ENCODE measurements around the gene SEC22A.
A peak's percentile ranks its signal among the peaks of the same experiment; 100 is the strongest.
"Not testable (repeated sequence)": the region's sequence is repeated elsewhere in the genome, so short reads cannot be mapped to it uniquely, and the experiment has no call there.

SEC22A gene

DNA sequence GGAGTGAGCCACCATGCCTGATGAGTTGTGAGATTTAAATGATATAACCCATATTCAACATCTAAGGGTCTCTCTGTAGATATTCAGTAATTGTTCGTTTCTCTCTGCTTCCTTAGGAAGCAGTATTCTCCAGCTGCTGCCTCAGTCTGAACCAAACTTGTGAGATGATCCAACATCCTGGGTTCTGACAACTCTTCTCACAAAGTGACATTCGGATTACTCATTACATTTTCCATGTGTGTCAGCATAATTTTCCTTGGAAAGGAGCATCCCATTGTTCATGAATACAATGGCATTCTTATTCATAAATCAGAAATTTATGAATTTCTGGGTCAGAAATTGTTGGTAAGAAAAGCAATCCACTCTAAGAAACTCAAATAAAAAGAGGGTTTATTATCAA lies 15.0 kb upstream of the SEC22A start:
- no peak for DNase-seq

DNA sequence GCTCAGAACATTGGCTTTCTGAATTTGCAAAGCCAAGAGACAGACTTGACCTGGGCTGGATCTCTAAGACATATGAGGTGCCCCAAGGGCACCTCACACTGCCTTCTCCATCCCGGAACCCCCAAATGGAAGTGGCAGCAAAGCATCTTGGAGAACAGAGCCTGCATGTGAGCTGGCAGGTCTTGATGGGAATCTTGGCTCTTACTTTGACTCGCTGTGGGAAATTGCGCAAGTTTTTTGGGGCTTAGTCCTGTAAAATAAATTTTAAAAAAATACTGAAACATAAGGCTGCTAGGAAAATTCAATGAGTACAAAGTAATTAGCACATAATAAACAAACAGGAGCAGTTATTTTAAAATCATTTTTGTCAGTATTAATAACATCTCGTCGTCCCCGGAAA lies 13.7 kb upstream of the SEC22A start:
- no peak for DNase-seq

DNA sequence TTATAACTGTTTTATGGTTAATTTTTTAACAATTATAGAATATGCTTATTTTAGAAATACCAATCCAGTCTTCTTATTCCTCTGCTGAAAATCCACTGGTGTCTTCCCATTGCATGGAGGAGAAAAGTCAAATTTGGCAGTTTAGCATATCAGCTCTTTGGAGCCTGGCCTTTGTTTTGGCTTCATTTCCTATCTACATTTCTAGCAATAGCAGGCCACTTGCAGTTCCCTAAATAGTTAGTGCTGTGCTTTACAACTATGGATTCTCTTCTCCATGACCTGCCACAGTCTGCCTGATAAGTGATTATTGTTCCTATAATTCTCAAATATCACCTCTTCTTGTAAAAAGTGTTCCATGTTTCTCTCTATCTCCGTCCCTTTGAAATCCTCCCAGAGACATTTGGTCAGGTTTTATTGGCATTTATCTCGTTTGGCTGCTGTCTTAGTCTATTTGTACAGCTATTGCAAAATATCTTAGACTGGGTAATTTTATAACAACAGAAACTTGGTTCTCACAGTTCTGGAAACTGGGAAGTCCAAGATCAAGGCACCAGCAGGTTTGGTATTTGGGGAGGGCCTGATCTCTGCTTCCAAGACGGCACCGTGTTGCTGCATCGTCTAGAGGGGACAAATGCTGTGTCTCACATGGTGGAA lies 8.2 kb upstream of the SEC22A start:
- no peak for DNase-seq

DNA sequence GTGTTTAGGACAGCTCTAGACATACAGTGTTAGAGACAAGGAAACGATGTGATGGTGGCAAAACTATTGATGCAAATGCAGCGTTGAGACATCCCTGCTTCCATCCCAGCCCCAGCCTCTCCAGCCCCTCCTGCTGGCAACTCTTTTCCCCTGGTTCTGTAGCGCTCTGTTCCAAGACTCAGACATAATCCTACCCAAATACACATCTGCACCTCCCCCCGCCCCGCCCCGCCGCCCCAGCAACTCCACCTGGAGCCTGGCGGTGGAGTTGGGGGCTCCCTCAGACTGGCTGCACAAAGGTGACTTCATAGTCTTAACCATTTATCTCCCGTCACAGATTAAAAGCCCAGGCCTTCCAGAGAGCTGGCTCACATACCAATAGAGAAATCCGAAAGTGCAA lies 7.2 kb upstream of the SEC22A start:
- DNase-seq, result no peak

DNA sequence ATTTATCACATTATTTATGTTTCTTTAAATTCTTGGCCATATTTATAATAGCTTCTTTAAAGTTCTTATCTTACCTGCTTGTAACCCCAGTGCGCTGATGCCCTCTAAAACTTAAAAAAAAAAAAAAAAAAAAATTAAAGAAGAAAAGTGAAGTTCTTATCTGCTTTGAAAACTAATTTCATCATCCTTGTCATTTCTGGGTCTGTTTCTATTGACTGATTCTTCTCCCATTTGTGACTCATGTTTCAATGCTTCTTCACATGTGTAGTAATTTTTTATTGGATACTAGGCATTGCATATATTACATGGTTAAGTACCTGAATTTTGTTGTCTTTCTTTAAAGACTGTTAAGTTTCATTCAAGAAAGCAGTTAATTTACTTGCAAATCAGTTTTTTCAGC lies 3.4 kb upstream of the SEC22A start:
- DNase-seq, result no peak

DNA sequence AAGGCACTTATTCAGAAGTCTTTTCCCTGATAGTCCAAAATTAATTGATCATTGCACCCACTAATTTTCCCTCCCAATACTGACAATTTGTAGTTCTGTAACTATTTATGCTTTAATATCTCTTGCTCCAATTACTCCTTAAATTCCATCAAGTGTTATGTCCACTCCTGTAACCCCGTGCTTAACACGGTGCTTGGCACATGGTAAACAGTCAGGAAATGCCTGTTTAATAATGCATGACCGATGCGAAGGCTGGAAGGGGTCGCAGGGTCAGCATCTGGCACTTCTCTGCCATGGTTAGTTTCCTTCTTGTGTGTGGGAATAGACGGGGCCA lies 553 bp upstream of the SEC22A start:
- no peak for DNase-seq

DNA sequence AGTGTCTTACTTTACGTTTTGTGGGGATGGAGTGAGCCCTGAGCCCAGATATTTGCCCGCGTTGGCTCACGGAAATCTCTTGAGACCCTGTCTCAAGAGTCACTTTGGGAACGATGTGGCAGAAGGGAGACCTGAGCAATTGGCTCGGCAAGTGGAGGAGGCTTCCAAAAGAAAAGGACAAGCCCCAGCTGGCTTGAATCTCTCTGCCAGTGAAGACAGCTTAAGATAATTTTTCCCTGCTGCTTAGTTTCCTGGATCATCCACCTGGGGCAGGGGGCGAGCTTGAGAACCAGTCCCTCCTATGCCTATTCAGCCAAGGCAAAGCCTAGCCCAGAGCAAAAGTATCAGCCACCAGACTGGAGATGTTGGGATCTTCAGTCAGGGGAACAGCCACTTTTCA lies 708 bp downstream of the SEC22A start:
- peak in 1 of 2 donors; percentile 7 for DNase-seq

DNA sequence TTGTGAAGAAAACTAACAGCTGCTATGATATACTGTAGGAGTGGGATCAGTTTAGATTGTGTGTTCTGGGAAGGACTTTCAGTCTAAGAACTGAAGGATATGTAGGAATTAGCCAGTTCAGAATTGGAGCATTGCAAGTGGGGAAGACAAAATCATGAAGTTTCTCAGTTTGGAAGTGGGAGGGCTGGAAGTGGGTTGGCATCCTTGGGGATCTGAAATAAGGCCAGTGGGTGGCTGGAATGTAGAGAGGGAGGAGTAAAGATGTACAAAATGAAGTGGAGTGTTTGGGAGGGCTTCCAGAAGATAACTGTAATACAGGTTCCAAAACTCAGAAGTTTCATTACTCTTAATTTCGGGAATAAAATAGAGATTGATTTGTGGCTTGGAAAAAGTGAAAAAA lies 17.2 kb downstream of the SEC22A start:
- no peak for DNase-seq

DNA sequence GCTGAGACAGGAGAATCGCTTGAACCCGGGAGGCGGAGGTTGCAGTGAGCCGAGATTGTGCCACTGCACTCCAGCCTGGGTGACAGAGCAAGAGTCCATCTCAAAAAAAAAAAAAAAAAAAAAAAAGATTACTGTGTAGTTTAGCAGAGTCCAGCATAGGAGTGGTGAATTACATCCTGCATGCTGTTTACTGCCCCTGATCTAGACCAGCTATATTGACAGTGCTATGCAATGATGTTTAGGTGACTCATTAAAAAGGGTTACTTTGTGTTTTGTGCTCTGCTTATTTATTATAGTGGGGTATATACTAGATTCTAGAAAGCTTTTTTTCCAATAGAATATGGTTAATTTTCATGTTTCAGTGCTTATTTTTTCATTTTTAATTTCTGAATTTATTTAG lies 19.6 kb downstream of the SEC22A start:
- not testable (repeated sequence) for DNase-seq

DNA sequence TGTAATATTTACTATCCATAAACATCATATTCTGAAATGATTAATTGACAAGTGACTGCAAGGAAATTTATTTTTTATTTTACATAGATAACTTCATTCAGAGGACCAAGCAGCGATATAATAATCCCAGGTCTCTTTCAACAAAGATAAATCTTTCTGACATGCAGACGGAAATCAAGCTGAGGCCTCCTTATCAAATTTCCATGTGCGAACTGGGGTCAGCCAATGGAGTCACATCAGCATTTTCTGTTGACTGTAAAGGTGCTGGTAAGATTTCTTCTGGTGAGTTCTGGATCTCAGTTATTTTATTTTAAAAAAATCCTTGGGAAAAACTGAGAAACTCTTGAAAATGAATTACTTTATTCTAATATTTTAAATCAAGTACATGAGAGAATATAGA lies 23.3 kb downstream of the SEC22A start:
- no peak for DNase-seq

DNA sequence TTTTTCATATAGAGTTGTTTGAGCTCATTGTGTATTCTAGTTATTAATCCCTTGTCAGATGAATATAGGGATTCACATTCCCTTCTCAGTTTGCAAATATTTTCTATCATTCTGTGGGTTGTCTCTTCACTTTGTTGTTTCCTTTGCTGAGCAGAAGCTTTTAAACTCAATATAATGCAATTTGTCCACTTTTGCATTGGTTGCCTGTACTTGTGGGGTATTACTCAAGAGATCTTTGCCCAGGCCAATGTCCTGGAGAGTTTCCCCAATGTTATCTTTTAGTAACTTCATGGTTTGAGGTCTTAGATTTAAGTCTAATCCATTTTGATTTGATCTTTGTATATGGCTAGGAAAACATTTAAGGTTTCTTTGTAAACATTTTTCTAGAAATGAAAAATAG lies 24.8 kb downstream of the SEC22A start:
- DNase-seq, result no peak

DNA sequence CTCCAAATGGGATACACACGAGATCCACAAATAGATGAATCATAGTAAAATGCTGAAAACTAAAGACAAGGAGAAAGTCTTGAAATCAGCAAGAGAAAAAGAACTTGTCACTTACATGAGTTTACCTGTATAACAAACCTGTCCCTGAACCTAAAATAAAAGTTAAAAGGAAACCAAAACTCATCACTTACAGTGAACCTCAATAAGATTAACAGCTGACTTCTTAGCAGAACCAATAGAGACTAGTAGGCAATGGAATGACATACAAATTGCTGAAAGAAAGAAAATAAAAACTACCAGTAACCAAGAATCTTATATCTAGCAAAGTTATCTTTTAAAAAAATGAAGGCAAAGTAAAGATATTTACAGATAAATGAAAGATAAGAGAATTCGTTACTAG lies 27.4 kb downstream of the SEC22A start:
- peak in 1 of 2 donors; percentile 1 for DNase-seq

DNA sequence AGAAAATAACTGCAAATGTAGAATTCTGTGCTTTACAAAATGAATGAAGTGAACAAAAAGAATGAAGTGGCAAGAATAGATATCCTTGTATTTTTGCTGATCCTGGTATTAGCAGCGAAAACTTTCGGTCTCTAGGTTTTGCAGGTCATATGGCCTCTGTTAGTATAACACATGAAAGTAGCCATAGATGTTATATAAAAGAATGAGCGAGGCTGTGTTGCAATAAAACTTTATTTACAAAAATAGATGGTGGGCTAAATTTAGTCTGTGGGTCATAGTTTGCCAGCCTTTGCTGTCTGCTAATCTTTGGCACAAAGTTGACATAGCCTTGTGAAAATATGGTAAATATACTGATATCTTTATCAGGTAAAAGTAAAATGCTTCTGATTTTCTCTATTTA lies 35.2 kb downstream of the SEC22A start:
- no peak for DNase-seq

DNA sequence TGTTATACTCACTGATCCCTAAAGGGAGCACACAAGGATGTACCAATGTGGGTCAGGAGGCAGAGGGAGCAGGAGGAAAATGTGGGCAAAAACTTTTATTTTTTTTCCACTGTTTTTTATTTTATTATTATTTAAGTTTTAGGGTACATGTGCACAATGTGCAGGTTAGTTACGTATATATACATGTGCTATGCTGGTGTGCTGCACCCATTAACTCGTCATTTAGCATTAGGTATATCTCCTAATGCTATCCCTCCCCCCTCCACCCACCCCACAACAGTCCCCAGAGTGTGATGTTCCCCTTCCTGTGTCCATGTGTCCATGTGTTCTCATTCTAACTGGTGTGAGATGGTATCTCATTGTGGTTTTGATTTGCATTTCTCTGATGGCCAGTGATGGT lies 37.4 kb downstream of the SEC22A start:
- DNase-seq, result not testable (repeated sequence)

DNA sequence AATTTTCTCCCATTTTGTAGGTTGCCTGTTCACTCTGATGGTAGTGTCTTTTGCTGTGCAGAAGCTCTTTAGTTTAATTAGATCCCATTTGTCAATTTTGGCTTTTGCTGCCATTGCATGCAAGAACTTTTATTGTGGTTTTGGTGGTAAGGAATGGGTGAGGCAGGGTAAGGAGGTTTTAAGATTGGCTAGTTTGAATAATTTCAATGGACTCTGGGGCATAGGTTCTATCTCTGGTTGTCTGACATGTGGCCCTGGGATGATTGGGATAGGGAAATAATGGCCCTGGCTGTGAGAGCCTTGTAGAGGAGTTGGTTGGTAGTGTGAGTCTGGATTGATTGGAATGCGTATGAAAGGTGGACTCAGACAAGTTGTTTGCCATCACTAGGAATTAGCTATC lies 38.0 kb downstream of the SEC22A start:
- no peak for DNase-seq

DNA sequence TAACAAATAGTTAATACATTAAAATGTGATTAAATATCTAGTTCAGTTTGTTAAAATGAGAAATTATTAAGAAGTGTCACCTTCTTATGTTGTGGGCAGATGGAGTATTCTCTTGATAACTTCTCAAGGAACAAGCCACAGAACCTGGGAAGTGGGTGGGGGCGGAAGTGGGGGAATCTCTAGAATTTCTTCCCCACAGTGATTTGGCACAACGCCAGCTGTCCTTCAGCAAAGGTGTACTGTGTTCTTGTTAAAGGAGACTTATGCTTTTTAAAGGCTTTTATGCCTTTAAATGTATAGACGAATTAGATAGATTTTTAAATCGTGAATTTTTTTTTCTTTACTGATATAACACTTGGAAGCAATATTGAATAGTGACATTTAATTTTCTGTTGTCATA lies 42.4 kb downstream of the SEC22A start:
- peak in 1 of 2 donors; percentile 41 for DNase-seq

DNA sequence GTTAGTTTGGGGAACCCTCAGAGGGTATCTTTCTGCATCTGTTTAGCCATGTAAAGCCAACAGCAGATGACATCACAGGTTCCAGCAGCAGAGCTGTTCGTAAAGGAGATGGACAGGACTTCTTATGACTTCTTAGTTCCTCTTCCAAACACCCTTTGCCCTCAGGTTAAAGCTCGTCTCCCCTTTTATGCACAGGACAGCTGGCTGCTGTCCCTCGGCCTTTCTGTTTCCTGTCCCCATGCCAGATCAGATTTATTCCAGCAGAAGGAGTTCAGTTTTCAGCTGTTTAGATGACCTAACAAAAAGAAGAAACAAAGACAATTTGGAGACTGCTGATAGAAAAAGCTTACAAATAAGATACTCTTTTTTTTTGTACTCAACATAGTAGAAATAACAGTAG lies 45.1 kb downstream of the SEC22A start:
- no peak for DNase-seq

DNA sequence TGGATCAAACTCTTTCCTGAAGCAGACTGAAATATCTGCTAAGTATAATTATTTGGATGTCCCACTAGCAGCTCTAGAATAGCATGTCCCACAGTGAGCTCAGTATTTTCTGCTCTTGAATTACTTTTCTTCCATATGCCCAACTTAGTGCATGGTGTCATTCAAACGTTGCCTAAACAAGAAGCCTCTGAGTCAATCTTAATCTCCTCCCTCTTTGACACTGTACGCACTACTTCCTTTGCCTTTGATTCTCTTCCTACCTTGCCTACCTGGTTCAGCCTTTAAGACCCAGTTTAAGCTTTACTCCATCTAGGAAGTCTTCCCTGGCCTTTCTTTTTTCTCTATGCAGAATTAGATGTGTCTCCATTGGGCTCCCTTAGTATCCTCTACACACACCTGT lies 54.5 kb downstream of the SEC22A start:
- DNase-seq, result no peak

DNA sequence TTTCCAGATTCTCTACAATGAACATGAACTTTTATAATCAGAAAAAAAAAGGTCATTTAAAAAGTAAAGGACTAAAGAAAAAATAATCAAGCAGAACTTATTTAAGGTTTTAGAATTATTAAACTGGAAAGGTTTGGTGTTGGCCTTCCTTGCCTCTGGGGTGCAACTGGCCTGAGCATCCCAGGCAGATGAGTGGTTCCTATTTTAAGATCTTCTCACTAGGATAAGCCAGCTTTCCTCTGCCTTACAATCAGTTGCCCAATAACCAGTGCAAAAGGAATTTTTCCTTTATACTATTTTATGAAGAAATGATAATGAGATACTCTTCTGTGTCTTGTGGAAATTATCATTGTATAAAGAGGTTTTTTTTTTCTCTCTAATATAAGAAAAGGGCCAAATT lies 56.6 kb downstream of the SEC22A start:
- no peak for DNase-seq

DNA sequence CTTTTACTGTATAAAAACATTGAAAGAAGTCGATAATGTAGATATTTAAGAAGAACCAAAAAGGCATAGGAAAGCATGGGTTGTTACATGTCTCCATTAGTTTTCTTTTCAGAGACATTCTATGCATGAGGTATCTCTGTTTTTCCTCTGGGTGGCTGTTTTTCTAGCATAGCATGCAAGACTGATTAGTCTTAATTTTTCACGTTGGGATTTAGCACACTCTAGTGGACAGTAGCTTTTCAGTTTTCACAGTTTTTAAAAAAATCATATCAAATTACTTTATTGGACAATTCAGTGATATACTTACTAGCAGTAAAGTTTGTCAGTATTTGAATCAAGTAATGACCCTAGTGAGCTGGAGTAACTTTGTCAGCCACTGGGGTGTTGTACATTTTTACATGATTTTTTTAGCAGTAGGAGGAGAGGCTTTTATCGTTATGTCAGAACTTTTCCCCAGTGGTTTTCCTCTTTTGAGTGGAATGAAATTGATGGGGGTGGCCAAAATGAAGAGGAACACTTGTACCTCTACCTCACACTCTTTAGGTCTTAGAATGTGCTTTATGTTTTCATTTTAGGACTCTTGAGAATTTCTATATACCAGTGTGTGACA lies 57.2 kb downstream of the SEC22A start:
- peak in 1 of 2 donors; percentile 34 for DNase-seq

DNA sequence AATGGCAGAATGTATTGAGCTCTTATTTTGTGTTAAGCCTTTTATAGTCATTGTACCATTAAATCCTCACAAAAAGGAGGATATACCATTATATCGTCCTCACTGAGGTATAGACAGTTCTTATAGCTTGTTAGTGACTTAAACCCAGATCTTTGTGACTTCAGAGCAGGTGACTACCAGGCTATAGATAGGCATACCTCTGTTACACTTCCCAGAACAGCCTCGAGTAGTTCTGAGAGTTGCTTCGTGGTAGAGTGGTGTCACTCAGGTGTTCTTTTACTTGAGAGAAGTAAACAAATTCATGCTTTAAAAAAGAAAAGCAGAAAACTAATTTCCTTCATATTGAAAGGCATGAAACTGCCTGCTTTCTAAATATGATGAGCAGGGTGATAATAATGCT lies 59.9 kb downstream of the SEC22A start:
- no peak for DNase-seq

DNA sequence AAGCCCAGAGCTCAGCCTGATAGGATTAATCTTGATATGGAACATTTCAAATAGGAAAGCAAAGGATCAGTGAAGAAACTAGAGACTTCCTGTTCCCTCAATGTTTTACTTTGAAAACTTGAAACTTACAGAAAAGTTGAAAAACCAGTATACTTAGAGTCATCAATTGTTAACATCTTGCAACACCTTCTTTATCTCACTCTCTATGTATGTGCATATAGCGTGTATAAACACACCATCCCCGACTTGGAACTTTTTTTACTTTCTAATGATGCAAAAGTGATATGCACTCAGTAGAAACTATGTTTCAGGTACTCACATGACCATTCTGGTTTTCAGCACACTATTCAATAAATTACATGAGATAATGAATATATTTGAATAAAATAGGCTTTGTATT lies 60.5 kb downstream of the SEC22A start:
- no peak for DNase-seq

DNA sequence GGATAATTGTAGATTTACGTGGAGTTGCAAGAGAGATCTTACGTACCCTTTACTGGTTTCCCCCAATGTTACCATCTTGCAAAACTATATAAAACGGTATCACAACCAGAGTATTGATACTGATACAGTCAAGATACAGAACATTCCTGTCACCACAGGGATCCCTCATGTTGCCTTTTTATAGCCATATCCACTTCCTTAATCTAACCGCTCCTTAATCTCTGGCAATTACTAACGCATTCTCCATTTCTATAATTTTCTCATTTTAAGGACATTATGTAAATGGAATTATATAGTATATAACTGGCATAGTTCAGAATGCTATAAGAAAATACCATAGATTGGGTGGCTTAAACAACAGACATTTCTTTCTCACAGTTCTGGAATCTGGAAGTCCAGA lies 61.1 kb downstream of the SEC22A start:
- no peak for DNase-seq

DNA sequence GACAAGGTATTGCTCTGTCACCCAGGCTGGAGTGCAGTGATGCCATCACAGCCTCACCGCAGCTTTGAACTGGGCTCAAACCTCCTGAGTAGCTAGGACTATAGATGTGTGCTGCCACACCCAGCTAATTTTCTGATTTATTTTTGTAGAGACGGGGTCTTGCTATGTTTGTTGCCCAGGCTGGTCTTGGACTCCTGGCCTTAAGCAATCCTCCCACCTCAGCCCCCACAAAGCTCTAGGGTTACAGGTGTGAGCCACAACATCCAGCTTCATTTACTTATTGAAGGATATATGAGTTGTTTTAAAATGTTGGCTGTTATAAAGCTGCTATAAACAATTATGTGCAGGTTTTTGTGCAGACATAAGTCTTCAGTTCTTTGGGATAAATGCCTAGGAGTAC lies 62.2 kb downstream of the SEC22A start:
- DNase-seq, result no peak

DNA sequence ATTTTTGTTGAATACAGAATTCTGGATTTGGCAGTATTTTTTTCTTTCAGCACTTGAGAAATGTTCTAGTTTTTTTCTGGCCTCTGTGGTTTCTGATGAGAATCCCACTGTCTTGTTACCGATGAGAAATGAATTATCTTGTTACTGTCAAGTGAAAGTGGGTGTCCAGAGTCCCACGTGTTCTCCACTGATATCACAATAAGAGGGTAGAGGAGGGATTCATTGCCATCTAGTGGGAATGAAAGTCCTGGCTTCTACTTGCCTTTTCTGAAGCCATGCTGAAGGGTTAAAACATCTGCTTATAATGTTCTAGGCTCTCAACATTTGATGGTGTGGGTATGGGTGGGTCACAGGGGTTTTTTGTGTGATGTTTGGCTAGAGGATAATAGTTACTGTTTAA lies 66.1 kb downstream of the SEC22A start:
- no peak for DNase-seq
